ENCODE data around the gene NBPF3. TPM values are rescaled to one million over a fixed set of nuclear protein-coding genes. Genes with fewer than 3 reads are reported as not detected.
"Not testable (repeated sequence)": the region's sequence is repeated elsewhere in the genome, so short reads cannot be mapped to it uniquely, and the experiment has no call there.

NBPF3 gene
- total RNA-seq, 4 donors from 2014 or later: 12.2 to 26.4 (median 15.3) TPM

- WGBS, 2 donors: 84 to 88% methylated on average over 4 to 5 of the region's 5 CpGs
- H3K9me3 ChIP-seq: no peaks in the 10 kb centered on the region
- peaks cover 0 to 10% of the 10 kb centered on the region in 2 donors for H3K27me3 ChIP-seq
- no peak for DNase-seq (ENCODE audit: low spot score in 2 of 2)
- peaks cover 0 to 18% (median 3%) of the 10 kb centered on the region in 4 donors for H3K4me1 ChIP-seq
- no peaks in the 10 kb centered on the region for H3K36me3 ChIP-seq
- no peak overlapping the region for H3K27ac ChIP-seq
- H3K4me3 ChIP-seq: no peak overlapping the region
- no peak for TF ChIP-seq EP300 (IDR thresholded peaks at IDR 0.05)
- no peak for TF ChIP-seq CTCF (IDR thresholded peaks at IDR 0.05)
- TF ChIP-seq POLR2A (IDR thresholded peaks at IDR 0.05): no peak
Observed at GRCh38 chr1:21514245-21514644, 74.3 kb downstream of the NBPF3 start.

GRCh38 chr1:21517161-21517589, 77.2 kb downstream of the NBPF3 start:
- Histone ChIP-seq H3K27ac (no peak overlapping the region), H3K4me1 (no peaks in the 10 kb centered on the region), H3K4me3 (no peak overlapping the region), H3K9me3 (no peaks in the 10 kb centered on the region), H3K27me3 (no peaks in the 10 kb centered on the region), H3K36me3 (no peaks in the 10 kb centered on the region)
- DNase-seq (ENCODE audit: low spot score in 2 of 2): no peak
- WGBS, 2 donors: 62 to 73% methylated on average over 3 of the region's 3 CpGs
- TF ChIP-seq EP300 (IDR thresholded peaks at IDR 0.05): no peak
- no peak for TF ChIP-seq POLR2A (IDR thresholded peaks at IDR 0.05)
- TF ChIP-seq CTCF (IDR thresholded peaks at IDR 0.05): no peak

- Histone ChIP-seq H3K4me1 (no peaks in the 10 kb centered on the region), H3K27ac (no peak overlapping the region), H3K9me3 (no peaks in the 10 kb centered on the region), H3K36me3 (no peaks in the 10 kb centered on the region), H3K4me3 (no peak overlapping the region), H3K27me3 (no peaks in the 10 kb centered on the region)
- DNase-seq (ENCODE audit: low spot score in 2 of 2): no peak
- WGBS, 2 donors: 77 to 78% methylated on average over 13 of the region's 13 CpGs
- TF ChIP-seq CTCF (IDR thresholded peaks at IDR 0.05) (no peak), POLR2A (IDR thresholded peaks at IDR 0.05) (no peak), EP300 (IDR thresholded peaks at IDR 0.05) (no peak)
Observed at GRCh38 chr1:21517660-21518480, 77.9 kb downstream of the NBPF3 start.

- H3K36me3 ChIP-seq: no peaks in the 10 kb centered on the region
- no peaks in the 10 kb centered on the region for H3K27me3 ChIP-seq
- no peak overlapping the region for H3K27ac ChIP-seq
- DNase-seq (ENCODE audit: low spot score in 2 of 2): no peak
- 88 to 89% methylated on average over 16 of the region's 16 CpGs for WGBS, 2 donors
- no peaks in the 10 kb centered on the region for H3K4me1 ChIP-seq
- TF ChIP-seq POLR2A (IDR thresholded peaks at IDR 0.05) (no peak), EP300 (IDR thresholded peaks at IDR 0.05) (no peak), CTCF (IDR thresholded peaks at IDR 0.05) (no peak)
- H3K4me3 ChIP-seq: no peak overlapping the region
- no peaks in the 10 kb centered on the region for H3K9me3 ChIP-seq
Observed at GRCh38 chr1:21518774-21519455, 79.0 kb downstream of the NBPF3 start.

GRCh38 chr1:21519486-21520070, 79.6 kb downstream of the NBPF3 start:
- not testable (repeated sequence) for DNase-seq (ENCODE audit: low spot score in 2 of 2); H3K36me3 ChIP-seq; H3K9me3 ChIP-seq; H3K4me3 ChIP-seq; H3K27ac ChIP-seq; H3K4me1 ChIP-seq; H3K27me3 ChIP-seq
- WGBS, 2 donors: 85 to 90% methylated on average over 11 of the region's 11 CpGs
